GM04504 (cell line): ENCODE measurements around the gene ZNF462.

Experiments used
- DNase-seq: peaks from one replicate; pipeline ENCODE4 v3.0.0-alpha.2; 2012; ENCODE audit warnings: low read depth

ZNF462 gene

DNA sequence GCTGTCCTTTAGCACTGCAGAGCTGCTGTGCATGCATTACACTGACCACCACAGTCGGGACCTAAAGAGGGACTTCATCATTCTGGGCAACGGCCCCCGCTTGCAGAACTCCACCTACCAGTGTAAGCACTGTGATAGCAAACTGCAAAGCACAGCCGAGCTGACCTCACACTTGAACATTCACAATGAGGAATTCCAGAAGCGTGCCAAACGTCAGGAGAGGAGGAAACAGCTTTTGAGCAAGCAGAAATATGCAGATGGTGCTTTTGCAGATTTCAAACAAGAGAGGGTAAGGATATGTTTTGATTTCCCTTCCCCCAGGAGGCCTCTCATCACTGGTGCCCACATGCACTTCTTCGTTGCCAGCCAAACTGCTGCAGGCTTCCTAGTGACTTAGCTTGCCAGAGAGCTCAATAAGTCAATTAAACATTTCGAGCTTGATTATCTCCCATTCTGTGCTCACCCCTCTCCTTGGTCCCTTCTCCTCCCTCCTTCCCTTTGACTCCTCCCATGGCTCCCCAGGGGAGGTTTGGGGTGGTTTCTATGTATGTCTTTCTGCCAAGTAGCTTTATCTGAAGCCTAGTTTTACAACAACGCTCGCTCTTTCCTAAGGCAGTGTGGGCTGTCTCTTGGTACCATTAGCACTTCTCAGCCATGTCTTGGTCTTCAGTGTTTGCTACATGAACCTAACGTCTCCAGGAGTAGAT lies 66.7 kb downstream of the ZNF462 start:
- no peak for DNase-seq

- no peak for DNase-seq
Measured at GRCh38 chr9:106930477-106930876, 67.5 kb downstream of the ZNF462 start.

GRCh38 chr9:106931466-106931865 lies 68.5 kb downstream of the ZNF462 start:
- DNase-seq = no peak

- DNase-seq = no peak
Measured at GRCh38 chr9:106932178-106932577, 69.2 kb downstream of the ZNF462 start.

- no peak for DNase-seq
Measured at GRCh38 chr9:106932675-106933074, 69.7 kb downstream of the ZNF462 start.

DNA sequence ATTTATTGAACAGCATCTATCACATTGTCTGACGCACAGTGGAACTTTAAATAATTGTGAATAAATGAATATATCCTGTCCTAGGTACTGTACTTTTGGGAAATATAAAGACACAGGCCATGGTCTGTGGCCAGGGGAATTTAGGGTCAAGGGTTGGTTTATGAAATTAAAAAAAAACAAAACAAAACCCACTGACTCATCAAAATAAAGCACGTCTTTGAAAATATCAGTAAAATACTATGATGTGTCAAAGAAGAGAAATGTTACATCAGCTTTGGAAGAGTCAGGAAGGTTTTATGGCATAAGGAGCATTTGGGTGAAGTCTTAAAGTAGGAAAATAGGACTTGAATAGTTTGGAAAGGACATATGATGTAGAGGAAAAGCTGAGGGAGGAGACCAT lies 70.5 kb downstream of the ZNF462 start:
- no peak for DNase-seq

- no peak for DNase-seq
Measured at GRCh38 chr9:106934442-106935238, 71.7 kb downstream of the ZNF462 start.

DNA sequence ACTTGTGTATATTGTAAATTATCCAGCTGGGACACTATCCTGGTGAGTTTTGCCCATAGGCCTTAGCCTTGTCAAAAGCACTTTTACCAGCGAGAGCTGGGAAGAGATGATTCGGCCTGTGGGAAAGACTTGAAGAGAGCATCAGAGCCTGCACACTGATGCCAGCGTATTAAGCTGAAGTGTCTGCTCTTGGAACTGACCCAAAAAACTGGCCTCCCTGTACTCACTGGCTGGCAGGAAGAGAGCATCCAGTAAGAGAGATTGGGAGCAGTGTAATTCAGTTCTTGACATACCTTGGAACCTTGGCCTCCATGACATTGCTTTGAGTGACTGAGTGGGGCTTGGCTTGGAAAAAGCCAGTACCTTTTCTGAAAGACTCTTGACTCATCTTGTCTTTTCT lies 73.7 kb downstream of the ZNF462 start:
- no peak for DNase-seq

DNA sequence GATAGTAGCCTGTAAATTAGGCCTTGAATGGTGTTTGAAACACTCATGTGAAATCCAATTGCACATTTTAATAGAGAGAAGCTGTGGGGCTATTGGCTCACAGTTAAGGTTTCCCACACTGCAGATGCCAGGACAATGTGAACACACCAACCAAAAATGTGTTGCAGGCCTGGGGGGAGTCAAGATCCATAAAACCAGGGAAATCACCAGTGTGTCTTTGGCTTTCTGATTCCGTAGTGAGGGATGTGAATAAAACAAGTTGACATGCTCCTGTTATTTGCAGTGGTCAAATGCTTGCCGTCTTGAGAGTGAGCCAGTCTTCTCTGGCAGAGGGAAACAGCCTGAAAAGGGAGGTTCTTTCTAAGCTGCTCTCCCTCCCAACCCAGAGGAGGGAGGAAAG lies 79.0 kb downstream of the ZNF462 start:
- DNase-seq = peak; percentile 65

DNA sequence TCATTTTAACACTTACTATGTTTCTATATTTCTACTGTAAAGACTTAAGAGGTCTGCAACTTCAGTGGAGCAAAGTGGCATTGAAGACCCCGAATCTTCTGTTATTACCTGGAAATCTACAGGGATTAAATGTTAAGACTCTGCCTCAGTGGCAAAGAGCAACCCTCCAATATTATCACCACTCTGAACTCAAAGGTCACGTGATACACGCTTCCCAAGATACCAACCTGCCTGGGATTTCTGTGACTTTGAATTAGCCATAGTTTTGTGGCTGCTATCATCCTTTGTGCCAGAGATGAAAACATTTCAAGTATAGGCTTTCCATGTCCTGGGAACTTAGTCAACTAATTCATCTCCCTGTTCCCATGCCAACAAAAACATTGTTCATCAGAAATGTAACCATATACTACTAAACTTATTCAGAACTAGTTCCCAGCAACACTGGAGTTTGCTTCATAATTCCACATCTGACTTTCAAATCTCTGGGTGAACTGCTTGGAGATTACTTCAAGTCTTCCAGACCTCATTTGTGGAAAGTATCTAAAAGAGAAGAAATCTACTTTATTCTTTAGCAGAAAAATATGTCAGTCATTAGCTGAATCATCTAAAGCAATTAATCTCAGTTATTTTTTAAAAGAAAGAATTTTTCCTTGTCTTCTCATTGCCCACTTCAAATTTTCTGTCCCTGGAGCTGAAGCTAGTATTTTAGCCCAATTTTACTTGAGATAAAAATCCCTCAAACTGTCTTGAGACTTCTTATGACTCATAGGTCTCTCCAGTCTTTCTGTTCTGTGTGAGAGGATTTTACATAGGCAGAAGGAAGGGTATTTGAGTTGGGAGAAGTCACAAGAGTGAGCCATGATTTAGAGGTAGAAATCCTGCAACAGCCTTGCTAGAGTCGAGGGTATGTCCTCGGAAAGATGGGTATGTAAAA lies 83.0 kb downstream of the ZNF462 start:
- DNase-seq = peak; percentile 55

DNA sequence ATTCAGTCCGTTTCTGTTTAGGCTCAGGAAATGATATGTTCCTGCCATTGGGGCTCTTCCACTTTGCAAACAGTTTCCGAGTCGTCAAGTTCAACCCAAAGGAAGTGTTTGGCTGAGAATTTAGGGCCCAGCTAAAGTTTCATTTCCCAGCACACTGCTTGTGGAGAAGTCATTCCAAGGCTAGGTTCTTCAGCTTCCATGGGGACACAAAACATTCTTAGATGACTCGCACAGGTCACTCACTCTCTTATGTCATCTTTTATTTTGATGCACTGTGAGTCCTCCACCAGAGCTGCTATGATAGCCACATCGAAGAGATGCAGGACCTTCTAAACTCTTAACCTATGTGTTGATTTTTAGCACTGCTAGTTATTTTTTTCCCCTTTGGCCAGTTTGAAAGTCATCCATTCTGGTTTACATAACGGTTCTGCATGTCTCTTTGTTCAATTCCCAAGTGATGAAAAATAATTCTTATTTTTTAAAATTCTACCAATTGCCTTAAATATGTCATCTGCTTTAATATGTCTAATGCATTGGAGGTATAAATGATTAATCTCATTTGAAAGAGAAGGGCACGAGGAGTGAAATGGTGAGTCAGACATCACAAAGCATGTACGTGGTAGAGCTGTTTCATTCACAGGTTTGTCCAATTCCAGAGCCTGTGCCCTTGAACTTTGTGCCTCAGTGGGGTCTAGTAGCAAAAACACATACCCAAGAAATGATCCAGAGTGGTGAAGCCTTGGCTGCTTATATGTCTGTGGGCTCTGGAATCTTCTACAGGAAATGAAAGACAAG lies 84.3 kb downstream of the ZNF462 start:
- DNase-seq = no peak

- DNase-seq = no peak
Measured at GRCh38 chr9:106953174-106953573, 90.2 kb downstream of the ZNF462 start.

GRCh38 chr9:106954558-106954957 lies 91.6 kb downstream of the ZNF462 start:
- no peak for DNase-seq

DNA sequence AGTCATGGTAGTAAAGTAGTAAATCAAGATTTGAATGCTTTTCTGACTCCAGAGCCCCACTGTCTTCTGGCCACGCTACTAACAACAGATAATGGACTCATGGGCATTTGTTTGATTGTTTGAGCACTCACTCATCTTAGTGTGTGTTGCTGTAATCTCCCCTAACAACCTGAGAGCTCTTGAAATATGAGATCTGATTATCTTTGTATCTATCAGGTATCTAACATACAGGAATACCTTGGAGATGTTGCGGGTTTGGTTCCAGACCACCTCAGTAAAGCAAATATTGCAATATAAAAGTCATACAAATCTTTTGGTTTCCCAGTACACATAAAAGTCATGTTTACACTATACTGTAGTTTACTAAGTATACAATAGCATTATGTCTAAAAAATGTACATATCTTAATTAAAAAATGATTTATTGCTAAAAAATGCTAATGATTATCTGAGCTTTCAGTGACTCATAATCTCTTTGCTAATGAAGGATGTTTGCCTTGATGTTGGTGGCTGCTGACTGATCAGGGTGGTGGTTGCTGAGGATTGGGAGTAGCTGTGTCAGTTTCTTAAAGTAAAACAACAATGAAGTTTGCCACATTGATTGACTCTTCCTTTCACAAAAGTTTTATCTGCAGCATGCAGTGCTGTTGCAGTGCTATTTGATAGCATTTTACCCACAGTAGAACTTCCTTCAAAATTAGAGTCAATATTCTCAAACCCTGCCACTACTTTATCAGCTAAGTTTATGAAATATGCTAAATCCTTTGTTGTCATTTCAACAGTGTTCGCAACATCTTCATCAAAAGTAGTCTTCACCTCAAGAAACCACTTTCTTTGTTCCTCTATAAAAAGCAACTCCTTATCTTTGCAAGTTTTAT lies 92.2 kb downstream of the ZNF462 start:
- no peak for DNase-seq

DNA sequence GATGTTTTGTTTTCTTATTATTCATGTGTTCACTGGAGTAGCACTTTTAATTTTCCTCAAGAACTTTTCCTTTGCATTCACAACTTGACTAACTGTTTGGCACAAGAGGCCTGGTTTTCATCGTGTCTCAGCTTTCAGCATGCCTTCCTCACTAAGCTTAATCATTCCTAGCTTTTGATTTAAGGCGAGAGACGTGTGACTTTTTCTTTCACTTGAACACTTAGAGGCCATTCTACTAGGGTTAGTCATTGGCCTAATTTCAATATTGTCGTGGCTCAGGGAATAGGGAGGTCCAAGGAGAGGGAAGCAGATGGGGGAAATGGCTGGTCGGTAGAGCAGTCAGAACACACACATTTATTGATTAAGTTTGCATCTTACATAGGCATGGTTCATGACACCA lies 94.0 kb downstream of the ZNF462 start:
- peak; percentile 64 for DNase-seq

- DNase-seq = no peak
Measured at GRCh38 chr9:106958955-106959657, 96.1 kb downstream of the ZNF462 start.

GRCh38 chr9:106960258-106960657 lies 97.3 kb downstream of the ZNF462 start:
- DNase-seq = no peak

- DNase-seq = no peak
Measured at GRCh38 chr9:106961623-106962022, 98.7 kb downstream of the ZNF462 start.

GRCh38 chr9:106962122-106962521 lies 99.2 kb downstream of the ZNF462 start:
- DNase-seq = no peak
